ENCODE results near the gene ZNF407. TPM values are rescaled to one million over a fixed set of nuclear protein-coding genes. Genes with fewer than 3 reads are reported as not detected.
"Not testable (repeated sequence)": the region's sequence is repeated elsewhere in the genome, so short reads cannot be mapped to it uniquely, and the experiment has no call there.

ZNF407 gene
- total RNA-seq, 1 donor from 2014 or later: 15.1 TPM

DNA sequence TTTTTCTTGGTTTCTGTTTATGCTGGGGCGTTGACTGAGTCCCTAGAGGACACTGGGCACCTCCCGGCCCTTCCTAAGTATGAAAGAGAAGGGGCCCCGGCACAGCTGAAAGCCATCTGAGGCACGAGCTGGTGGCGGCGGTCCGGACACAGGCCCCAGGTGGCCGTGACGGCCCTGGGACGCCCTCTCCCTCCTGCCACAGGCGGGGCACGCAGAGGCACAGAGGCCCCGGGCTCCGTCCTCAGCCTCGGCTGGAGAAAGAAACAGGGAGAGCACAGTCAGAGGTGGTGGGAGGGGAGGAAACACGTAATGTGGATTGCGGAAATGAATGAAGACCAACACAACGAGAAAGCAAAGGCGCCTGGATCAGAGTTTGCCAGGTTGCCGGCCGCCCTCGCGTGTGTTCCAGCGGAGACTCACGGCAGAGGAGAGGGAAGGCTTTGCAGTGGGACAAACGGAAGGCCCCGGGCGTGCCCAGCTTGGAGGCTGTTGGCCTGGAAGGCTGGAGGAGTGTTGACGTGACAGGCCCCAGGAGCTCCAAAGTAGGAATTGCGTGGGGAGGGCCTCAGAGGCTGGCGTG, 492.2 kb downstream of the ZNF407 start:
- no peak overlapping the region for H3K4me3 ChIP-seq (ENCODE audit: low read length in 3 of 3)
- H3K4me1 ChIP-seq (ENCODE audit: control insufficient read depth in 3 of 3, insufficient read depth in 3 of 3, low read length in 3 of 3): no peaks in the 10 kb centered on the region
- H3K27ac ChIP-seq (ENCODE audit: low read depth, low read length): no peak overlapping the region
- H3K27me3 ChIP-seq (ENCODE audit: control insufficient read depth in 3 of 3, insufficient read depth in 3 of 3, low read length in 3 of 3): no peaks in the 10 kb centered on the region
- H3K9me3 ChIP-seq (ENCODE audit: control insufficient read depth in 3 of 3, low read length in 3 of 3): peaks cover 0 to 5% (median 3%) of the 10 kb centered on the region in 3 donors
- no peaks in the 10 kb centered on the region for H3K36me3 ChIP-seq (ENCODE audit: control insufficient read depth in 3 of 3, insufficient read depth in 3 of 3, low read length in 3 of 3)
- H3K9ac ChIP-seq (ENCODE audit: low read depth in 1 of 3, low read length in 3 of 3): no peak overlapping the region

DNA sequence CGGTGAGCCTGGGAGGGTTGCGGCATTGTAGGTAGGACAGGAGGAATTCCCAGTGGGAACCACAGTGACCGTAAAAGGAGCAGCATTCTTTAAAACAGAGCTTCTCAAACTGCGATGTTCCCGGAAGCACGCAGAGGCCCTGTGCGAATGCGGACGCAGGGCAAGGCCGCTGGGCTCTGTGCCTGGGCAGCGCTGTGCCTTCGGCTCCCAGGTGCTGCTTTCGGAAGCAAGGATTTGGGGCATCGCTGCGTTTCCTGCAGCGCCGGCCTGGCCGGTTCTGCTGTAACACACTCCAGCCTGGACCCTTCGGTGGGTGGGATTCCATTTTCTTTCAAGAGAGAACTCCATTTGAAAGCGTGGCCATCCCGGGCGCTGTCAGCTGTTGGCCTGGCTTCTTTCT, 492.7 kb downstream of the ZNF407 start:
- Histone ChIP-seq H3K9ac (ENCODE audit: low read depth in 1 of 3, low read length in 3 of 3) (no peak overlapping the region), H3K36me3 (ENCODE audit: control insufficient read depth in 3 of 3, insufficient read depth in 3 of 3, low read length in 3 of 3) (no peaks in the 10 kb centered on the region), H3K4me1 (ENCODE audit: control insufficient read depth in 3 of 3, insufficient read depth in 3 of 3, low read length in 3 of 3) (no peaks in the 10 kb centered on the region), H3K4me3 (ENCODE audit: low read length in 3 of 3) (no peak overlapping the region), H3K27me3 (ENCODE audit: control insufficient read depth in 3 of 3, insufficient read depth in 3 of 3, low read length in 3 of 3) (no peaks in the 10 kb centered on the region), H3K9me3 (ENCODE audit: control insufficient read depth in 3 of 3, low read length in 3 of 3) (peaks cover 0 to 5% (median 3%) of the 10 kb centered on the region in 3 donors), H3K27ac (ENCODE audit: low read depth, low read length) (no peak overlapping the region)

DNA sequence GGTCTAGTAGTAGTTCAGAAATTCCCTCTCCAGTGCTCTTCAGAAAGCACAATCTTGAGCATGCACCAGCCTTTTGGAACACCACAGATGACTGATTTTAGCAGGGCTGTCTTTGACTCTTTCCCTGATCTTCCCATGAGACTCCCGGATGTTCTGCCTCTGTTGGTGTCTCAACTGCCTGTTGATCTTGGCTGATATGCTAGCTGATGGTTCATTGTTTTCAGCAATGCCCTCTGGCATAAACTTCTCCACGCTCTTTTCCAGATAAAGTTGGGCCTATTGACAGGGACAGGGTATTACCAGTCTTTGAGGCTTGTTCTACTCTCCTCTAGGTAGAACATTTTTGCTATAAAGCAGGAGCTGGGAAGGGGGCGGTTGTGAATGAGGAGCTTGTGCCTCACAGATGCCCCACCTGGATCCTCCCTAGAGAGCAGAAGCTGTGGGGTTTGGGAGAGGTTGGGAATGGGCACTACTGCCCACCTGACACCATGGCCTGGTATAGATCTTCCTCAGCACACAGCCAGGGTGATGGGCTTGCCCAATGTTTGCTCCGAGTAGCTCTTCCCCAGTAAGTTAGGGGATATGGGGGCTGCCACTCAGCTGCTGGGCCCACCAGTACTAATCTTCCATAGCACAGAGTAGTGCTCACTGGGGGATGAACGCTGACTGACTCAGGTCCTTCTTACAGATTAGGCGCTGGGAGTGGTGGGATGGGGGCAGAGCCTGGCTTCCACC, 500.0 kb downstream of the ZNF407 start:
- H3K9me3 ChIP-seq (ENCODE audit: control insufficient read depth in 3 of 3, low read length in 3 of 3): no peaks in the 10 kb centered on the region
- no peak overlapping the region for H3K27ac ChIP-seq (ENCODE audit: low read depth, low read length)
- H3K36me3 ChIP-seq (ENCODE audit: control insufficient read depth in 3 of 3, insufficient read depth in 3 of 3, low read length in 3 of 3): no peaks in the 10 kb centered on the region
- no peak overlapping the region for H3K4me3 ChIP-seq (ENCODE audit: low read length in 3 of 3)
- H3K4me1 ChIP-seq (ENCODE audit: control insufficient read depth in 3 of 3, insufficient read depth in 3 of 3, low read length in 3 of 3): peaks cover 0 to 3% (median 0%) of the 10 kb centered on the region in 3 donors
- H3K27me3 ChIP-seq (ENCODE audit: control insufficient read depth in 3 of 3, insufficient read depth in 3 of 3, low read length in 3 of 3): peaks cover 0 to 3% (median 2%) of the 10 kb centered on the region in 3 donors
- H3K9ac ChIP-seq (ENCODE audit: low read depth in 1 of 3, low read length in 3 of 3): no peak overlapping the region

DNA sequence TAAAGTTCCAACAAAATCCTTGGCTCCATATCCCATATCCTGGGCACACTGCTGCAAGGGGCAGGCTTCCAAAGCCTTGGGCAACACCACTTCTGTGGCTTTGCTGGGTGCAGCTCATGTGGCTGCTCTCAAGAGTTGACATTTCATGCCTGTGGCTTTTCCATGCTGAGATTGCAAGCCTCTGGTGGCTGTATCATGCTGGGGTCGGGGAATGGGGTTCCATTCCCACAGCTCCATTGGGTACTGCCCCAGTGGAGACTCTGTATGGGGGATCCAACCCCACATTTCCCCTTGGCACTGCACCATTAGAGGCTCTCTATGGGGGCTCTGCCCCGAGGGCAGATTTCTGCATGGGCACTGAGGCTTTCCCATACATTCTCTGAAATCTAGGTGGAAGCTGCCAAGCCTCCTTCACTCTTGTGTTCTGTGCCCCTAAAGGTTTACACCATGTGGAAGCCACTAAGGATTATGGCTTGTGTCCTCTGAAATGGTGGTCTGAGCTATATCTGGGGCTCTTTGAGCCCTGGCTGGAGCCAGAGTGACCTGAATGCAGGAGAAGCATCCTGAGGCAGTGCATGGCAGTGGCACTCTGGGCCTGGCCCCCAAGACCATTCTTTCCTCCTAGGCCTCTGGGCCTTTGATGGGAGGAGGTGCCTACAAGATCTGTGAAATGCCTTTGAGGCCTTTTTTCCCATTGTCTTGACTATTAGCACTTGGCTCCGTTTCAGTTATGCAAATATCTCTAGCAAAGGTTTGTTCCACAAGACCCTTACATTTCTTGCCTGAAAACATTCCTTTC, 503.4 kb downstream of the ZNF407 start:
- Histone ChIP-seq H3K4me1 (ENCODE audit: control insufficient read depth in 3 of 3, insufficient read depth in 3 of 3, low read length in 3 of 3) (peaks cover 0 to 3% (median 0%) of the 10 kb centered on the region in 3 donors), H3K9ac (ENCODE audit: low read depth in 1 of 3, low read length in 3 of 3) (no peak overlapping the region), H3K36me3 (ENCODE audit: control insufficient read depth in 3 of 3, insufficient read depth in 3 of 3, low read length in 3 of 3) (no peaks in the 10 kb centered on the region), H3K27ac (ENCODE audit: low read depth, low read length) (no peak overlapping the region), H3K27me3 (ENCODE audit: control insufficient read depth in 3 of 3, insufficient read depth in 3 of 3, low read length in 3 of 3) (peaks cover 0 to 3% (median 2%) of the 10 kb centered on the region in 3 donors), H3K9me3 (ENCODE audit: control insufficient read depth in 3 of 3, low read length in 3 of 3) (no peaks in the 10 kb centered on the region), H3K4me3 (ENCODE audit: low read length in 3 of 3) (no peak overlapping the region)

DNA sequence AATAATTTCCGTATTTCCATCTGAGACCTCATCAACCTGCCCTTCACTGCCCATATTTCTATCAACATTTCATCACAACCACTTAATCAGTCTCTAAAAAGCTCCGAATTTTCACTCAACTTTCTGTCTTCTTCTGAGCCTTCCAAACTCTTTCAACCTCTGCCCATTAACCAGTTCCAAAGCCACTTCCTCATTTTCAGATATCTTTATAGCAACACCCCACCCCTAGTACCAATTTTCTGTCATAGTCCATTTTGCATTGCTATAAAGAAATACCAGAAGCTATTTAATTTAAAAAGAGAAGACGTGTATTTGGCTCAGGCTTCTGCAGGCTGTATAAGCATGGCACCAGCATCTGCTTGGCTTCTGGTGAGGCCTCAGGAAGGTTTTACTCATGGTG, 504.2 kb downstream of the ZNF407 start:
- Histone ChIP-seq H3K36me3 (ENCODE audit: control insufficient read depth in 3 of 3, insufficient read depth in 3 of 3, low read length in 3 of 3) (no peaks in the 10 kb centered on the region), H3K9me3 (ENCODE audit: control insufficient read depth in 3 of 3, low read length in 3 of 3) (no peaks in the 10 kb centered on the region), H3K4me3 (ENCODE audit: low read length in 3 of 3) (no peak overlapping the region), H3K9ac (ENCODE audit: low read depth in 1 of 3, low read length in 3 of 3) (no peak overlapping the region), H3K27ac (ENCODE audit: low read depth, low read length) (no peak overlapping the region), H3K27me3 (ENCODE audit: control insufficient read depth in 3 of 3, insufficient read depth in 3 of 3, low read length in 3 of 3) (peaks cover 0 to 4% (median 3%) of the 10 kb centered on the region in 3 donors), H3K4me1 (ENCODE audit: control insufficient read depth in 3 of 3, insufficient read depth in 3 of 3, low read length in 3 of 3) (peaks cover 0 to 3% (median 0%) of the 10 kb centered on the region in 3 donors)

DNA sequence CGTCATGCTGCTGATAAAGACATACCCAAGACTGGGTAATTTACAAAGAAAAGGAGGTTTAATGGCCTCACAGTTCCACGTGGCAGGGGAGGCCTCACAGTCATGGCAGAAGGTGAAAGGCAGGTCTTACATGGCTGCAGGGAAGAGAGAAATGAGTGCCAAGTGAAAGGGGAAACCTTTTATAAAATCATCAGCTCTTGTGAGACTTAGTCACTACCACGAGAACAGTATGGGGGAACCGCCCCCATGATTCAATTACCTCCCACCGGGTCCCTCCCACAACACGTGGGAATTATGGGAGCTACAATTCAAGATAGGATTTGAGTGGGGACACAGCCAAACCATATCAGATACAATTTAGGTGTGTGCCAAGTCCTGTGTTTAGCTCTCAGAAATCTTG, 506.4 kb downstream of the ZNF407 start:
- H3K4me3 ChIP-seq (ENCODE audit: low read length in 3 of 3); H3K27ac ChIP-seq (ENCODE audit: low read depth, low read length); H3K4me1 ChIP-seq (ENCODE audit: control insufficient read depth in 3 of 3, insufficient read depth in 3 of 3, low read length in 3 of 3); H3K9me3 ChIP-seq (ENCODE audit: control insufficient read depth in 3 of 3, low read length in 3 of 3); H3K36me3 ChIP-seq (ENCODE audit: control insufficient read depth in 3 of 3, insufficient read depth in 3 of 3, low read length in 3 of 3); H3K9ac ChIP-seq (ENCODE audit: low read depth in 1 of 3, low read length in 3 of 3): not testable (repeated sequence)
- H3K27me3 ChIP-seq (ENCODE audit: control insufficient read depth in 3 of 3, insufficient read depth in 3 of 3, low read length in 3 of 3): peaks cover 0 to 11% (median 6%) of the 10 kb centered on the region in 3 donors

DNA sequence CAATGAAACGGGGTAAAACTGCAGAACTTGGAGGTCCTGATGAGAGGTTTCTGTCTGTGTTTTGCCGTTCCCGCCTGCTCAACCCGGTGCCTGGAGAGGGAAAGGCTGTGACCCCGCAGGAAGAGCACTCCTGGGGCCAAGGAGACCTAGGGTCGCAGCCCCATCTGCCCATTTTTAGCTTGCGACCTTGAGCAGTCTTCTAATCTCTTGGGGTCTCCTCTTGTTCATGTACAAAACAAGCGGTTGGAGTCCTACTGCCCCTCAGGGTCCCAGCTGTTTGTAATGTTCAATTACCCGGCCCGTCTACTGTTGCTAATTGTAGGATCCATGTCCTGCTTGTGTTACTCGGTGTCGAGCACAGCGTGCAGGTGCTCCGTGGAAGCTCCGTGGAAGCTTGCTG, 506.8 kb downstream of the ZNF407 start:
- Histone ChIP-seq H3K27me3 (ENCODE audit: control insufficient read depth in 3 of 3, insufficient read depth in 3 of 3, low read length in 3 of 3) (peaks cover 0 to 11% (median 6%) of the 10 kb centered on the region in 3 donors), H3K4me1 (ENCODE audit: control insufficient read depth in 3 of 3, insufficient read depth in 3 of 3, low read length in 3 of 3) (peaks cover 0 to 3% (median 0%) of the 10 kb centered on the region in 3 donors), H3K27ac (ENCODE audit: low read depth, low read length) (no peak overlapping the region), H3K9ac (ENCODE audit: low read depth in 1 of 3, low read length in 3 of 3) (no peak overlapping the region), H3K9me3 (ENCODE audit: control insufficient read depth in 3 of 3, low read length in 3 of 3) (no peaks in the 10 kb centered on the region), H3K36me3 (ENCODE audit: control insufficient read depth in 3 of 3, insufficient read depth in 3 of 3, low read length in 3 of 3) (no peaks in the 10 kb centered on the region), H3K4me3 (ENCODE audit: low read length in 3 of 3) (no peak overlapping the region)

DNA sequence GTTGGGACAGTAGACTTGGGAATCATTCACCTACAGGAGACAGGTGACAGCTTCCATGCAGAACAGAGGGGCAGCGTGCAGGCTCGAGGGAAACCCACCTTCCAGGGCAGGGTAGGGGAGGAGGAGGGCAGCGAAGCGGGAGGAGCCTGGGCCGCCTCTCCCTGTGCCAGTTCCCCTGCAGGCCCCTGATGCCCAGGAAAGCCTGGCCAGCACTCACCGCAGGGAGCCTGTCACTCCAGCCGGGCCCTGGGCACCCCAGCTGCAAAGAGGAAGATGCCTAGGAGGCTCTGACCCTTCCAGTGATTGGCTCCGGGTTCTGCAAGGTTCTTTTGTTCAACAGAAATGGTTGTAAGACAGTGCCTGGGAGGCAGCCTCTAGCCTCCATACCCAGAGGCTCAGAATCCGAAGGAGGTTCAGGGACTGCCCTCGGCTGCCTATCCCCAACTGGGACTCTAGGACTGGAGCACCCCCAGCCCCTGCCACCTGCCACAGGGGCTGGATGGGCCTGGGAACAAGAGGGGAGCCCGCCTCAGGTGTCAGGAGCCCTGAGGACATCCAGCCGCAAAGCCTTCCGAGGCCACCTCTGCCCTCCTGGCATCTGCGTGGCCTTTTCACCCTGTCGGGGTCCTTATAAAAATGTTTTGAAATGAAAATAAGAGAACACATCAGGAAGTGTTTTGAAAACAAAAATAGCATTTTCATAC, 508.0 kb downstream of the ZNF407 start:
- Histone ChIP-seq H3K27ac (ENCODE audit: low read depth, low read length) (no peak overlapping the region), H3K27me3 (ENCODE audit: control insufficient read depth in 3 of 3, insufficient read depth in 3 of 3, low read length in 3 of 3) (peaks cover 0 to 12% (median 12%) of the 10 kb centered on the region in 3 donors), H3K4me3 (ENCODE audit: low read length in 3 of 3) (no peak overlapping the region), H3K9ac (ENCODE audit: low read depth in 1 of 3, low read length in 3 of 3) (no peak overlapping the region), H3K36me3 (ENCODE audit: control insufficient read depth in 3 of 3, insufficient read depth in 3 of 3, low read length in 3 of 3) (no peaks in the 10 kb centered on the region), H3K9me3 (ENCODE audit: control insufficient read depth in 3 of 3, low read length in 3 of 3) (no peaks in the 10 kb centered on the region), H3K4me1 (ENCODE audit: control insufficient read depth in 3 of 3, insufficient read depth in 3 of 3, low read length in 3 of 3) (peaks cover 0 to 3% (median 0%) of the 10 kb centered on the region in 3 donors)

DNA sequence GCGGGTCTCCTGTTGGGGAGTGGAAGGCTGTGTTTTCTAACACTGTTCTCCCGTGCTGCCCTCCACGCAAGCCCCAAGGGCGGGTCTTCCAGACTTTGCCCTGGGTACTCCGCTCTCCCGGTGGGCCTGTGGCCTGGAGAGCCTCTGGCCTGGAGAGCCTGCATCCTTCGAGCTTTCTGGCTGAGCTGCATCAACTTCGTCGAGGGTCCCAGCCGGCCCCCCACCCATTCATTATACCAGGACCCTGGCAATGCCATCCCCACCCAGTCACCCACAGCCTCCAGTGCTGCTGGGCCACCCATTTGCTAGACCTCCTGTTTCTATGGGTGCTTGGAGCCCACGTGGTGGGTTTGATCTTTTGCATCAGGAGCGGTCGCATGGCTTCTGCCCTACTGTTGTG, 509.1 kb downstream of the ZNF407 start:
- Histone ChIP-seq H3K4me3 (ENCODE audit: low read length in 3 of 3) (no peak overlapping the region), H3K4me1 (ENCODE audit: control insufficient read depth in 3 of 3, insufficient read depth in 3 of 3, low read length in 3 of 3) (no peaks in the 10 kb centered on the region), H3K36me3 (ENCODE audit: control insufficient read depth in 3 of 3, insufficient read depth in 3 of 3, low read length in 3 of 3) (no peaks in the 10 kb centered on the region), H3K27me3 (ENCODE audit: control insufficient read depth in 3 of 3, insufficient read depth in 3 of 3, low read length in 3 of 3) (peaks cover 2 to 14% (median 12%) of the 10 kb centered on the region in 3 donors), H3K27ac (ENCODE audit: low read depth, low read length) (no peak overlapping the region), H3K9ac (ENCODE audit: low read depth in 1 of 3, low read length in 3 of 3) (no peak overlapping the region), H3K9me3 (ENCODE audit: control insufficient read depth in 3 of 3, low read length in 3 of 3) (no peaks in the 10 kb centered on the region)

Measured in skeletal muscle tissue (tissue), 4 donors.